ENCODE measurements around the gene CD300LF. TPM values are rescaled to one million over a fixed set of nuclear protein-coding genes. Genes with fewer than 3 reads are reported as not detected.

CD300LF gene
- total and polyA plus RNA-seq, 2 experiments from 2014 or later = not detected

DNA sequence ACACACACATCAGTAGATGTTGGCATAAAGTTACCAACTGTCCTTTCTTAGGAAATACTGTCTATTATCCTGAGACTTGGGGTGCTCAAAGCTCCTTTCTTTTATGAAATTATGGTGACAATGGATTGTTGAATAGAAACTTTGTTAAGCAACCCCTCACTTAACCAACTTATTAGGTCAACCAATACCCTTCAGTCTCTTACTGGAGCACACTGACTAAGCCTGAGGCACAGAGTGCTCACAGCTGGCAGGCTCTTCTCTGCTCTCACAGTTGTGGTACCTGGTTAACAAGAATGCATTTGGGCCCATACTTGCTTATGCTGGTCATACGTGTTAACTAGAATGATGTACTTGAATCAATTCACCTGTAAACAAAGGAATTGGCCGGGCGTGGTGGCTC, 24.8 kb downstream of the CD300LF start:
- no peaks in the 10 kb centered on the region for H3K36me3 ChIP-seq
- TF ChIP-seq, protein P1, sequence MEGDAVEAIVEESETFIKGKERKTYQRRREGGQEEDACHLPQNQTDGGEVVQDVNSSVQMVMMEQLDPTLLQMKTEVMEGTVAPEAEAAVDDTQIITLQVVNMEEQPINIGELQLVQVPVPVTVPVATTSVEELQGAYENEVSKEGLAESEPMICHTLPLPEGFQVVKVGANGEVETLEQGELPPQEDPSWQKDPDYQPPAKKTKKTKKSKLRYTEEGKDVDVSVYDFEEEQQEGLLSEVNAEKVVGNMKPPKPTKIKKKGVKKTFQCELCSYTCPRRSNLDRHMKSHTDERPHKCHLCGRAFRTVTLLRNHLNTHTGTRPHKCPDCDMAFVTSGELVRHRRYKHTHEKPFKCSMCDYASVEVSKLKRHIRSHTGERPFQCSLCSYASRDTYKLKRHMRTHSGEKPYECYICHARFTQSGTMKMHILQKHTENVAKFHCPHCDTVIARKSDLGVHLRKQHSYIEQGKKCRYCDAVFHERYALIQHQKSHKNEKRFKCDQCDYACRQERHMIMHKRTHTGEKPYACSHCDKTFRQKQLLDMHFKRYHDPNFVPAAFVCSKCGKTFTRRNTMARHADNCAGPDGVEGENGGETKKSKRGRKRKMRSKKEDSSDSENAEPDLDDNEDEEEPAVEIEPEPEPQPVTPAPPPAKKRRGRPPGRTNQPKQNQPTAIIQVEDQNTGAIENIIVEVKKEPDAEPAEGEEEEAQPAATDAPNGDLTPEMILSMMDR (IDR thresholded peaks at IDR 0.05; ENCODE audit: low read depth, low read length) = no peak
- no peak overlapping the region for H3K4me3 ChIP-seq
- H3K27ac ChIP-seq = no peak overlapping the region
- no peaks in the 10 kb centered on the region for H3K27me3 ChIP-seq
- no peaks in the 10 kb centered on the region for H3K9me3 ChIP-seq (ENCODE audit: low read depth)
- DNase-seq (ENCODE audit: low read depth in 1 of 2, low spot score in 1 of 2) = no peak
- H3K4me1 ChIP-seq (ENCODE audit: low read depth) = no peaks in the 10 kb centered on the region

DNA sequence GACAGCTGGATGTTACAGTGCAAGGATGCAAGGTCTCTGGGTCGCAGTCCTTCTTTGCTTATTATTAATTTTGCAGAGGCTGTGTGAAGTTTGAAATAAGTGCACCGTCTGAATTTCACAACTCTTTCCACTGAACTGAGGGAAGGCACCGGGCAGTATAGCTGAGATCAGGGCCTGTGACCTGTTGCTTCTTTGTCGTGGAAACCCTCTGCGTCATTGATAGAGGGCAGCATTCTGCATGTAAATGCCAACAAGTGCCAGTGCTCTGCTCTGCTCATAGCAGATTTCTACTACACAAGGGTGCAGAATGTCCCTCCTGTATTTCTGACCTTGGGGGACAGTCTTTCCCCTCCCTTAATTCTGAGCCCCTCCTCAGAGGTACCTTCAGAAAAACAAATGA, 26.0 kb downstream of the CD300LF start:
- Histone ChIP-seq H3K9me3 (ENCODE audit: low read depth) (no peaks in the 10 kb centered on the region), H3K27me3 (peaks cover 3% of the 10 kb centered on the region), H3K36me3 (no peaks in the 10 kb centered on the region), H3K4me1 (ENCODE audit: low read depth) (no peaks in the 10 kb centered on the region), H3K27ac (no peak overlapping the region), H3K4me3 (no peak overlapping the region)
- TF ChIP-seq, protein P1 (IDR thresholded peaks at IDR 0.05; ENCODE audit: low read depth, low read length) = no peak
- DNase-seq (ENCODE audit: low read depth in 1 of 2, low spot score in 1 of 2) = no peak

GRCh38 chr17:74682471-74683190, 30.1 kb downstream of the CD300LF start:
- no peak for DNase-seq (ENCODE audit: low read depth in 1 of 2, low spot score in 1 of 2)
- H3K36me3 ChIP-seq = no peaks in the 10 kb centered on the region
- H3K27ac ChIP-seq = no peak overlapping the region
- H3K4me1 ChIP-seq (ENCODE audit: low read depth) = peaks cover 9% of the 10 kb centered on the region
- no peak overlapping the region for H3K4me3 ChIP-seq
- TF ChIP-seq, protein P1 (IDR thresholded peaks at IDR 0.05; ENCODE audit: low read depth, low read length) = no peak
- H3K27me3 ChIP-seq = peaks cover 5% of the 10 kb centered on the region
- no peaks in the 10 kb centered on the region for H3K9me3 ChIP-seq (ENCODE audit: low read depth)

- no peak for DNase-seq (ENCODE audit: low read depth in 1 of 2, low spot score in 1 of 2)
- Histone ChIP-seq H3K4me1 (ENCODE audit: low read depth) (peaks cover 14% of the 10 kb centered on the region), H3K27ac (no peak overlapping the region), H3K4me3 (no peak overlapping the region), H3K9me3 (ENCODE audit: low read depth) (no peaks in the 10 kb centered on the region), H3K27me3 (peaks cover 5% of the 10 kb centered on the region), H3K36me3 (no peaks in the 10 kb centered on the region)
- TF ChIP-seq, protein P1 (IDR thresholded peaks at IDR 0.05; ENCODE audit: low read depth, low read length) = no peak
Observed at GRCh38 chr17:74682028-74682427, 30.7 kb downstream of the CD300LF start.

- Histone ChIP-seq H3K27me3 (peaks cover 5% of the 10 kb centered on the region), H3K36me3 (no peaks in the 10 kb centered on the region), H3K4me1 (ENCODE audit: low read depth) (peaks cover 14% of the 10 kb centered on the region), H3K27ac (no peak overlapping the region), H3K9me3 (ENCODE audit: low read depth) (no peaks in the 10 kb centered on the region), H3K4me3 (no peak overlapping the region)
- no peak for DNase-seq (ENCODE audit: low read depth in 1 of 2, low spot score in 1 of 2)
- TF ChIP-seq, protein P1 (IDR thresholded peaks at IDR 0.05; ENCODE audit: low read depth, low read length) = no peak
Observed at GRCh38 chr17:74680941-74681340, 31.8 kb downstream of the CD300LF start.
